NCI-H2107 (cell line): ENCODE measurements around the gene SCMH1.
"Not testable (repeated sequence)": the region's sequence is repeated elsewhere in the genome, so short reads cannot be mapped to it uniquely, and the experiment has no call there.

Source experiments
- DNase-seq: peaks from one replicate; lab custom pipeline; 2025; lab: John Stamatoyannopoulos, UW

SCMH1 gene

DNA sequence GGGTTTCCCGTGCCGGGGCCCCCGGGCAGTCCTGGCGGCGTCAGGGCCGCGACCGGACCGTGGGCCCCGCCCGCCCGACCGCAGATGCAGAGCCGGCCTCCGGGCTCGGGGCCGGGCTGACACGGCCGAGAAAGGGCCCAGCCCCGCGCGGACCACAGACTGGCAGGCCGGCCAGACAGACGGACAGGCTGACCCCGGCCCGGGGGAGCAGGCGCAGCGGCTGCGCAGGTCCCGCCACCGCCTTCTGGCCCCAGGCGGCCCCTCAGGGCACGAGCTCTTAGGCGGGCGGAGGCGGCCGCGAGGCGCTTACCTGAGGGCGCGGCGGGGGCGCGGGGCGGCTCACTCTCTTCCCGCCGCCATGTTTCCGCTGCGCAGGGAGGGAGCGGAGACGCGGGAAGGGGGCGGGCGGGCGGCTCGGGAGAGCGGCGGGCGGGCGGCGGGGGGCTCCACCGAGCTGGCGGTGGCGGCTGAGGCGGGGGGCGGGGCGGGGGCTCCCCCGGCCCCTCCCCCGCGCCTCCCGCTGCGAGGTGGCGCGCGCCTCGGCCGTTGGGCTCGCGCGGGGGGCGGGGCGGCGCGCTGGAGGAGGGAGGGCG is at the start of gene SCMH1:
SCMH1 (minus strand) TSS at position 558 of the 593 bp plus-strand sequence. CDS start 56,173 bp downstream, outside the sequence.
- peak; percentile 60 for DNase-seq

DNA sequence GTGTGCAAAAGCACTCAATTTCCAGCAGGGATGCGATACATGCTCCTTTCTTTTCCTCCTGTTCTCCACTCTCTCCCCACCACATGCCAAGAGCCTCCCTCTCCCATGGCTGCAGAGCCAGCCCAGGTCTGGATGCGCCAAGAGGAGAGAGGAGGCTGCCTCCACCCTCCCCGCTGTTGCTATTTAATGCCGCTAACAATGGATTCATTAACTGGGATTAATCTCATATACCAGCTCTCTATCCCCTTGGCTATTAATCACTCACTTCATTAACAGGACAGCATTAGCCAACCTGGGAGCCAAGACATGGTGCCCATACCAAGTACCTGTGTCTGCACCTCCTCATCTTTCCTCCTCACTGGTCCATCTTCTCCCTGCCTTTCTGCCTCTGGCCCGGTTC is 49.1 kb upstream of the SCMH1 start:
- no peak for DNase-seq

DNA sequence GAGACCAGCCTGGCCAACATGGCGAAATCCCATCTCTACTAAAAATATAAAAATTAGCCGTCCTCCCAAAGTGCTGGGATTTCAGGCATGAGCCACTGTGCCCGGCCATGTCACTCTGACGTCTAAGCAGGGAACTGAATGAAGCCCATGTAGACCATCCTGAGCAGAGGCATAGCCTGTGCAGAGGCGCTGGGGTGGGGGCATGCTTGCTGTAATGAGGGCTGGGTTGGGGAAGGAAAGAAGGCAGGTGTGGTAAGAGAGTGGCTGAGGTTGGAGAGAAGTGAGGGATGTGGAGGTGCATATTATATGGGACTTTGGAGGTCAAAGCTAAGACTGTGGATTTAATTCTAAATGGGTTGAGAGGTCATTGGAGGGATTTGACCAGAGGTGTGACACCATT is 47.1 kb upstream of the SCMH1 start:
- DNase-seq, result no peak

DNA sequence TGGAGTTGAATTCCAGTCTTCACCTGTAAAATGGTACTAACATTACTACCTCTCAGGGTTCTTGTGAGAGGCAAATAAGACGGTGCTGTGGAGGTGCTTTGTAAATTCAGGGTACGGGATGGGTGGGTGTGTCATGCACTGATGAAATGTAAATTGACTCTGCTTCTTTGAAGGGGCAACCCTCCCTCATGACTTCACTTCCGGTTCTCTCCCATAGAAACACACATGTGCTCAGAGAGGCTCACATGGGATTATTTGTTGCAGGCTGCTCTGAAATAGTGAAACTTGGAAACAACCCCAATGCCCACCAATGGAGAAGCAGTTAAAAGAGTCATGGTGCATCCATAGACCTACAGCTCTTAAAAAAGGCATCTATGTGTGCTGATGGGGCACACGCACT is 44.9 kb upstream of the SCMH1 start:
- no peak for DNase-seq

DNA sequence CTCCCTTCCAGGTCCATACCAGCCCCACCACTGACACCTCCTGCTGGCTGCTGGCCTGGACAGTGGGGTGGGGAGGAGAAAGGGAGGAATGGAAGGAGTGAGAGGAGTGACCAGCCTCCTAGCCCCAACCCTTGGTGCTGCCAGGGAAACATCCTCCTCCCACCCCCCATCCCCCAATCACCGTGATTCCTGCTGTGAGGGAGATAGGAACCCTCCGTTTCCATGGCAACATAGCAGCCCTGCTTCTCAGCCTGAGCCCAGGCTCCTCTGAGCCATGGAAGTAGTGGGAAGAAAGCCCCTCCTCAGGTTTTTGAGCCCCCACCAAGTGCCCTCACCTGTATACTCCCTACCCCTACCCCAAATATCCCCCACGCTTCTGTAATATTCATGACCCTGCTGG is 44.4 kb upstream of the SCMH1 start:
- no peak for DNase-seq

DNA sequence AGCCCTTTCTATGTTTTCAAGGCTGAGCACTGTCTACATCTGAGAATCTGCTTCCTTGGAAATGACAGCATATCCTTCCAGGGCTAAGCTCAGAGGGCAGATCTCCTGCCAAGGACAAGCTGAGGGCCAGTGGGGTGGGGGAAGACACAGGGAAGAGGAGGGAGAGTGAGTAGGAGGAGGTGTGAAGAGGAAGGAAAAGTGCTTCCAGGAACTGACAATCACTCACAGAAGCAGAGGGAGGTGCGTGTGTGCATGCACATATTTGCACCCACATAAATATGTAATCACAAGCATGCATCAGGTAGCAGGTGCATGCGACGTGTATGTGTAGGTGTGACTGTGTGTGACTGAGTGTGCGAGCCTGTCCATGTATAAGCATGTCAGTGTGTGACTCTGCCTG is 43.7 kb upstream of the SCMH1 start:
- no peak for DNase-seq

DNA sequence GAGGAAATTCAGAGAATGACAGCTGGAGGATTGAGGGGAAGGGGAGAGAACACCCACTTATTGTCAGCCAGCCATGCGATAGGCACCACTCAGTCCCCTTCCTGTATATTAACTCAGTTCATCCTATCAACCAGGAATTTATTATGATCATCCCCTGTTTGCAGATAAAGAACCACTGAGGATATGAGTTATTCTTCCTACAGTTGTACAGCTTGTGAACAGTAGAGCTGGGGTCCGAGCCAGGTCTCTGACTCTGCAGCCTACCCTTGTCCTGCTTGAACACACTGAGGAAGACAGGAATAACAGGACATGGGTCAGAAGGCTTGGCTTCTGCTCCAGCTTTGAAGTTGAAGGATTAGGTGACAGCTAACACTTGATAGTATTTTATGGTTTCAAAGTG is 42.0 kb upstream of the SCMH1 start:
- no peak for DNase-seq

DNA sequence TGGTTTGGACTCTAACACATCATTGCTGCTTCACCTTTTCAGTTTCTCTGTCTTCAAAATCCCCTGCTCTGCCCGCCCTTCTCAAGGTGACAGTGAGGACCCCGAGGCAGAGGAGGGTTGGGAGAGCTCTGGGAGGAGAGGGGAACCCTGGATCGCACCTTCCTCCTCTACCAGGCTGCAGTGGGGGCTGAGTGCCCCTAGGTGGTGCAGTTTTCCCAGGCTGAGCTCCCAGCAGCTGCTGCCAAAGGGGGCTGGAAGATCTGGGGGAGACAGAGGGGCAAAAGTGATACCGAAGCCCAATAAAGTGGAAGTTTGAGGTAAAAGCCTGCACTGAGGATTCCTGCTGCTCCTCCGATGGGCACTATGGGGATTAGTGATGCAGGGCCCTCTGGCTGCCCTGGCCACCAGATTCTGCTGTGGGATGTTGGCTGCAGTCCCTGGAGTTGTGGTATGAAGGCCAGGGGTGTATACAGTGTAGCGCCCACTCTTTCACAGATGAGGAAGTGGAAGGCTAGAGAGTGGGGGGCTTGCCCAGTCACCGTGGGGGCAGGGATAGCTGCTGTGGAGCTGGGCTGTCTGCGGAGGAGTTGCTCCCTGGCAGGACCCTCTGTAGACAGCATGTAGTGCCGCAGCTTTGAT is 40.7 kb upstream of the SCMH1 start:
- DNase-seq, result no peak

DNA sequence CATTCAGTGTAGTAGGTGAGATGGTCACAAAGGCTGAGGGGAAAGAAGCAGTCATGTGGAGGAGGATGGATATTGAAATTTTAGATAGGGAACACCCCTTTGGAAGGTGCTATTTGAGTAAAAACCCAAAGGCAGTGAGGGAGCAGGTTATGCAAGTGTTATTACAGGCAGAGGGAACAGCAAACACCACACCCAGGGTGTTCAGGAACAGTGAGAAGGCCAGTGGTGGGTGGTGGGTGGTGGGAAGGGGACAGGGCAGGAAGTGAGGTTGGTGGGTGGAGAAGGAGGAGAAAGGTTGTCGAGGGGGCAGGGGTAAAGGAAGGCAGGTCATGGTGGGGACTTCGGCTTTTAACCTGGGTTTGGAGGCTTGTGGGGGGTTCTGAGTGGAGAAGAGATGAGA is 39.2 kb upstream of the SCMH1 start:
- no peak for DNase-seq

DNA sequence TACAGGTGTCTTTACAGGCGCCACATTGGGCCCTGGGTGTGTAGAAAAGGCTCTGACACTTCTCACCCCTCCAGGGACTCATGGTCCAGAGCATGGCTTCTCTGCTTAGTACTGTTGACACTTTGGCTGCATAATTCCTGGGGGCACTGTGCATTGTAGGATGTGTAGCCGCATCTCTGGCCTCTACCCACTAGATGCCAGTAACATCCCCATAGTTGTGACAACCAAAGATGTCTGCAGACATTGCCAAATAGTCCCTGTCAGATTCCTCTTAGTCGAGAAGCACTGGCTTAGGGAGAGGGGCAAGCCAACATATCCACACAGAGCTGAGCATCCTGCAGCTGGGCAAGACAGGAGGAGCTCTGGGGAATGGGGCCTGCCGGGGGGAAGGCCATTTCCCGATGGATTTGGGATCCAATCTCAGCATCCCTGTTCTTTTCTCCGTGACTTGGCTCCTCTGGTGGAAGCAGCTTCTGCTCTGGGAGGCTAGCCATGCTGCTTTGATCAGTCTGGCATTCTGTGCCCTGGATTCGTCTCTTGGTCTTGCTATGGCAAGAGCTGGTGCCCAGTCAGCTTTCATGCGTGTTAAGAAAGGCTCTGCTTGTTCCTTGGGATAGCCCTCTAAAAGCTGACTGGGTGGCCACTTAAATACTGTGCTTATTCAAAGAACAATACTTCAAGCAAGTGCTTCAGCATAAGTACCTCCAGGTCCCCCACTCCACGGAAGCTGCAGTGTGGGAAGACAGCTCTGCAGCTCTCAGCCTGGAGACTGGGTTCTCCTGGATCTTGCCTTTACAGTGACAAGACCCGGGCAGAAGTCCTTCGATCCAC is 38.3 kb upstream of the SCMH1 start:
- DNase-seq, result no peak

DNA sequence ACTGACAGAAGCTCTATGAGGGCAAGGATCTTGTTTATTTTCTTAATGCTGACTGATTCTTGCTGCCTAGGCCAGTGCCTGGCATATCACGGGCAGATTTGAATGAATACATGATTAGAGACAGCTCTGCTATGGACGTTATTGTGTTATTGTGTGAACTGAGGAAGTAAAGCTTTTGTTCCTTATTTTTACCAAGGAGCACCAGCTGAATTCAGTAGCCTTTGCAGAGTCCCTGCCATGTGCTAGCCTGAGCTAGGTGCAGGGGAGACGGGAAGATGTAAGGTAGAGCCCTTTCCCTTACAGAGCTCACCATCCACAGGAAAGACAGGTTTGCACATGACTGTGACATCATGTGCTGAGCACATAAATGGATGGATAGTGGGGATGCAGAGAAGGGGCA is 36.0 kb upstream of the SCMH1 start:
- no peak for DNase-seq

DNA sequence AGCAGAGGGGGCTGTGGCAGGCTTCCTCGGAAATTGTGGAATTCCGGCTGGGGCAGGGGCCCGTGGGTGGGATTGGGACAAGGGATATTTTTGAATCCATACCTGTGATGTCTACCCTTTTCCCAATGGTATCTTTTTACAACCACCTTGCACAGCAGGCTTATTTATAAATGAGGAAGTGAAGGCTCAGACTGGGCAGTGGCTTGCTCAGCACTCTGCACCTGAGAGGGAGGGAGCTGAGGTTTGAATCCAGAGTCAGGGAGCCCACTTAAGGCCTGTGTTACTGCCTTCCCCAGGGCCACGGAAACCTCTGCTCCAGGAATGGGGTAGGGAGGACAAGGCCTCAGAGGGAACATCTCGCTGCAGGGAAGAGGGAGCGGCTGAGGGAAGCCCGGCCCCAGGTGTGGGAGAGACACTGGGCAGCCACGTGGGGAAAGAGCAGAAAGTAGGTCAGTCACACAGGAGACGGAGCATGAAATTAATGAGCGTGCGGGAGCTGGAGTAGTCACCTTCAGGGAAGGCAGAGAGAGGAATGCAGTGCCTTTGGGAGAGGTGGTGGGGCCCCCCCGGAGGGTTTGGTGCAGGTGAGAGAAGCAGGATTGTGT is 35.4 kb upstream of the SCMH1 start:
- DNase-seq, result peak; percentile 16

DNA sequence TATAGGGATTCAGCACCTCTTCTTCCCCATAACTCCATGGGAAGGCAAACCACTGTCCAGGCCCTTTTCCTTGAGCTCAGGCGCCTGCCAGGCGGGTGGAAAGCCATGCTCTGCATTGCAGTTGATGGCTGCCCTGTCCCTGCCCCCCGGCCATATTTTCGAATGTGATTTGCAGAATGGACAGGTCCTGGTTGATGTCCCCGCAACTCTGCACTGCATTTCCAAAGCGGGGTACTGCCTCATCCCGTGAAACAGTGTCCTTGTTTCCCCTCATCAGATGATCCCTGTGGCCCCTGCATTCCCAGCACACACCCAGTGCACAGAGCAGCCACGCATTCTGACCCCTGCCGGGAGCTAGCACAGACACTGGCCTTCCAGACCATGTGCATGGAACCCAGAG is 33.7 kb upstream of the SCMH1 start:
- DNase-seq, result no peak

DNA sequence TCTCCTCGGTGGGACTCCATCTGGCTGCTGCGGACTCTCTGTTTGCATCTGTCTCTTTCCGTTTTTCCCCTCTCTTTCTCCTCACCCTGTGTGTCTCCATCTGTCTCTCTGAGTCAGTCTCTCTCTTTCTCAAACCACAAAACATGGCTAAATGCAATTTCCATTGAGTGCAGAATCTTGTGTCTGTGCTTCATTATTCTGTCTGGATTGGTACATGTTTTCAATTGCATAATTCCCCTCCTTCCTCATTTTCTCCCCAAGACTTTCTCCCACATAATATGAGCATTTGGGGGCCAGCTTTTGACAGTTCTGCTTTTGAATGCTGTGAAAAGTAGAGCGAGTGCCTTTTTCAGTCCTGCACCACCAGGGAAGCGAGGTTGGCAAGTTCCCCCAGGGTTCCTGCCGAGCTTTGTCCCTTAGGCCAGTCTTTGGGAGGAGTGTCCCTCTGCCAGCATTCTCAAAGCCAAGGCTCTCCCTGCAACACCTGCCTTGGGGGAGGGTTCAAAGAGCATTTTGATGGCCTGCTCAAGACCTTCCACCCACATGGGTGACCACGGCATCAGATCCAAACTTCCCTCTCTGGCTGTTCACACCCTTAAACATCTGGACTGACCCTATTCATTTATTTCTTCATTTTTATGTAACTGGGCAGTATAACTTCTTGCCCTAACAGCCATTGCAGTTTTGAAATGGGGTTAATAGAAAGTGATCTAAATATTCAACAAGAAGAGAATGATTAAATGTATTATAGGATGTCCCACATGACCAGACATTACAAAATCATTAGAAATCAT is 32.8 kb upstream of the SCMH1 start:
- no peak for DNase-seq

DNA sequence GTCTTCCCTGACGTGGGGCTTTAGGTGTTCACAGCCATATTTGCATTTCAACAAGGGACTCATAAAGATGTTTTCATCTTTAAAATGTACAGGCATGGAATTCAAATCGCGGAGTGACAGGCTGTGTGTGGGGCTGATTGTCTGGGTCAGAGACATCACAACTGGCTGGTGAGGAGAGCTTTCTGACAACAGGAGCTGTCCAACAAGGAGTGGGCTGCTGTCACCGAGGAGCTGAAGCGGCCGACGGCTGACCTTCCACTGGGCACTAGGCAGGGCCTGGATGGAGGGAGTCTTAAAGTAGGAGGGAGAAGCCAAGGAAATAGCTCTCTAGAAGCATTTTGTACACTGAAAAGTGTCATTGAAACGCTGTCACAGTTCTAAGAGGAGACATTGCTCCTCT is 30.5 kb upstream of the SCMH1 start:
- DNase-seq, result no peak

DNA sequence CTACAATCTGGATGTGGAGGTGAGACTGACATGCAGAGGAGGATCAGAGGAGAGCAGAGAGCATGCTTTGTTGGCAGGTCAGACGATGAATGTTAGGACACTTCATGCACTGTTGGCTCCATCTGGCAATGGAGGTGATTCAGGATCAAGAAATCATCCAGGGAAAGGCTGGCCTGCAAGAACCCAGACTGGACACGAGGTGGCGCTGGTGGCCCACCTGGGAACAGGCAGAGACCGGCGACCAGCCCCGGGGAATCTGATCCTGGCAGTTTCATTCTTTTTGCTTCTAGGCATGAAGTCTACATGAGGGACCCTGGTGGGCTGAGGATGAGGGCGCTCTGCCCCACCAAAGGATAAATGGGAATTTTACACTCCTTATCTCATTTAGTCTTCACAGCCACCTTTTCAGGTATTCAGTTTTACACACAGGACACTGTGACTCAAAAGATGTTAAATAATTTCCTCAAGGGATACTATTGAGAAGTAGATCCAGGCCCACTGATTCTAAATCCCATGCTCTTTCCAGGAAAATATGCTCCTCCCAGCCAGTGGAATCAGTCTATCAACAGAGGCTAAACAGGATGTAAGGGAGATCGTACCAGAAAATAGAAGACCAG is 26.2 kb upstream of the SCMH1 start:
- DNase-seq, result peak; percentile 84

DNA sequence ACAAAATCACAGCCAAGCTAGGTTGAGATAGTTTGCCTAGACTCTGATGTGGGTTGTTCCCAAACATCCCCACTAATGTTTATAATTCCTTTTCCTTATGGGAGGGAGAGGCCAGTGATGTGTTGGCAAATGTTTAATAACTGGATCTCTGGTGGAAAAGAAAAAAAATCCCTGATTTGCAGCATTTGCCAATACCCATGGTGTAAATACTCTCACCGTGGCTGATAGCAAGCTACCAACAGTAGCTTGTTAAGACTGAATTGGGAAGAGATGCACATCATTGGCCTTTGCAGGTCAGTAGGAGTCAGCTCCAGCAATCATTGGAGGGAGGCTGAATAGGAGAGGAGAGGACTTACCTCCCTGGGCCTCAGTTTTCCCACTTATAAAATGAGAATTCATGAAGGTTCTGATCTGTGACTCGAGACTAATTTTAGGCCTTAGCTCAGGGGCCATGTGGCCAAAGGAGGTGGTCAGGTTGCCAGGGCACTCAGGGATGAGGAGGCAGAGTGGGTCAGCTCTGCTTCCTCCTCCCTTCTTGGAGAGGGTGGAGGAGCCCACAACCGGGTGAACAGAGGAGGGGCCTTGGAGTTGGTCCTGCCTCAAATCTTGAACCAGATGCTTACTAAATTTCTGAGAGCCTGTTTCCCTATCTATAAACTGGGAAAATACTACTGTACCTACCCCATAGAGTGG is 20.0 kb upstream of the SCMH1 start:
- DNase-seq, result no peak

DNA sequence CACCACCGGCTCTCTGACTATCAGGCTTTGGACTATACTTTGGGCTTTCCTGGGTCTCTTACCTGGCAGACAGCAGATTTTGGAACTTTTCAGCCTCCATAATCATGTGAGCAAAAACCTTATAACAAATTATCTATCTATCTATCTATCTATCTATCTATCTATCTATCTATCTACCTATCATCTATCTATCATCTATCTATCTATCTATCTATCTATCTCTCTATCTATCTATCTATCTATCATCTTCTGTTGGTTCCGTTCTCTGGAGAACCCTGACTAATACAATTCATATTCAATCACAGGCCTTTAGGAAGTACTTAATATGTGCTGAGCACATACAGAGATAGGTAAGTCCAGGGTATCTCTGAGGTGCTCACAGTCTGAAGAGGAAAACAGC is 18.7 kb upstream of the SCMH1 start:
- DNase-seq, result no peak

DNA sequence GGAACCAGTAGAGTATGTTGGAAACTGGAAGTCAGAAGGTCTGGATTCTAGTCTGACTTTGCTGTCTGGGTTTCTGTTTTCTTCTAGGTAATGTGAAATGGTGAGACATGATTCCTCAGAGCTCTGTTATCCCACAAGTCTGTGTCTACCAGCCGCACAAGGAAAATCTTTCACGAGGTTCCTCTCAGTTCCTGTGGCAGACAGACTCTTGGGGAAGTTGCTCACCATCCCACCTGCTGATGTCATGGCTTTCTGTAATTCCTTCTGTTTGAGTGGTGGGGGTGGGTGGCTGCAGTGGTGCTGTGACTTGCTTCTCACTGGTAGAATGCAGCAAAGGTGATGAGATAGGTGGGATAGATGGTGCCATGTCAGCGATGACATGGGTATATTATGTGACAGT is 17.1 kb upstream of the SCMH1 start:
- DNase-seq, result no peak

DNA sequence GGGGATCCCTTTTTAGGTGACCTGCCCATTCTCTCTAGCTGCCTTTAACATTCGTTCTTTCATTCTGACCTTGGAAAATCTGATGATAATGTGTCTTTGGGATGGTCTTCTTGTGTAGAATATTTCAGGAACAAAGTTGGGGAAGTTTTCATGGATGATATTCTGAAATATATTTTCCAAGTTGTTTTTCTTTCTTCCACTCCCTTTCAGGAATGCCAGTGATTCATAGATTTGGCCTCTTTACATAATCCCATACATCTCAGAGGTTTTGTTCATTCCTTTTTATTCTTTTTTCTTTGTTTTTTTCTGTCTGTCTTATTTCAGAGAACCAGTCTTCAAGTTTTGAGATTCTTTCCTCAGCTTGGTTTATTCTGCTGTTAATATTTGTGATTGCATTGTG is 13.9 kb upstream of the SCMH1 start:
- DNase-seq, result no peak

DNA sequence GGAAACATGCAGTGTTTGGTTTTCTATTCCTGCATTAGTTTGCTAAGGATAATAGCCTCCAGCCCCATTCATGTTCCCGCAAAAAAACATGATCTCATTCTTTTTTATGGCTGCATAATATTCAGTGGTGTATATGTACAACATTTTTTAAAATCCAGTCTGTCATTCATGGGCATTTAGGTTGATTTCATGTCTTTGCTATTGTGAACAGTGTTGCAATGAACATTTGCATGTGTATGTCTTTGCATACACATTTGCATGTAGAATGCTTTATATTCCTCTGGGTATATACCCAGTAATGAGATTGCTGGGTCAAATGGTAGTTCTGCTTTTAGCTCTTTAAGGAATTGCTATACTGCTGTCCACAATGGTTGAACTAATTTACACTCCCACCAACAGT is 9.0 kb upstream of the SCMH1 start:
- DNase-seq, result not testable (repeated sequence)
